Measurements from ENCODE around the gene PPIL3.

- no peak for TF ChIP-seq CTCF (conservative IDR thresholded peaks at IDR 0.05)
- no peak for TF ChIP-seq ZFX (IDR thresholded peaks at IDR 0.05)
Measured at GRCh38 chr2:200843993-200844948, 44.6 kb downstream of the PPIL3 start.

Data from C4-2B (cell line).